ENCODE data around the gene MMEL1.

The MMEL1 gene

DNA sequence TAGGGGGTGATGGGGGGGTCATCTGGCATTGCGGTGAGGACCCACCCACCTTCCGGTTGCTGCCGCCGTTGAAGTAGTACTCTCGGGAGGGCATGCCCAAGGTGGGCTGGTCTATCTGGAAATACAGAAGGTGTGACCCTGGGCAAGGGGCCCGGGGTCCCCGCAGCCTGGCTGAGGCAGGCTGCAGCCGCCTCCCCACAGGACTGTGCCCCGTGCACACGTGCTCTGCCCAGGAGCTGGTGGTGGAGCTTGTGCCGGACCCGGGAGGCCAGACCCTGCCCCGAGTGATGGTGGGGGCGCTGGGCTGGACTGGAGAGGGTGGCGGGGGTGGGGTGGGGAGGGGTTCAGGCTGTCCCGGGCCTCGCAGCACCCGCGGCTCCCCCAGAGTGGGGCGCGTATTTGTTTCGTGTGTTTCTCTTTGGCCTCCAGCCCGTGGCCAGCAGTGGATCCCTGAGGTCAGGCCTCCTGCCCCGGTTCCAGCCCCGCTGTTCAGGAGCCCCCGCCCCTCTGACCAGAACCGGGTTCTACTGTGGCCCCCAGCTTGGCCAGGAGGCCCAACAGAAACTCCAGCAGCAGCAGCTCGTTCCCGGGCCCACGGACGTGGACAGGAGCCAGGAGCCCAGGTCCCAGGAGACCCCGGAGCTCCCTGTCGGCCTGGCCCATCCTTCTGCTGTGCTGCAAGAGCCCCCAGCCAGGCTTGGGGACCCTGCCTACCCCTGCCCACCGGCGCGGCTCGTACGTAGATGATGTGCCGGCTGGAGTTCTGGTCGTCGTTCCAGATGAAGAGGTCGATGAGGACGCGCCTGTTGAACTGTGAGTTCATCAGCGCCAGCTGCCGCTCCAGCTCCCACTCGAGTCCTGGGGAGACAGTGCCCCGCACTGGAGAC, 27.1 kb downstream of the MMEL1 start:
- DNase-seq (ENCODE audit: low spot score) (no peak), FAIRE-seq (no peak)

DNA sequence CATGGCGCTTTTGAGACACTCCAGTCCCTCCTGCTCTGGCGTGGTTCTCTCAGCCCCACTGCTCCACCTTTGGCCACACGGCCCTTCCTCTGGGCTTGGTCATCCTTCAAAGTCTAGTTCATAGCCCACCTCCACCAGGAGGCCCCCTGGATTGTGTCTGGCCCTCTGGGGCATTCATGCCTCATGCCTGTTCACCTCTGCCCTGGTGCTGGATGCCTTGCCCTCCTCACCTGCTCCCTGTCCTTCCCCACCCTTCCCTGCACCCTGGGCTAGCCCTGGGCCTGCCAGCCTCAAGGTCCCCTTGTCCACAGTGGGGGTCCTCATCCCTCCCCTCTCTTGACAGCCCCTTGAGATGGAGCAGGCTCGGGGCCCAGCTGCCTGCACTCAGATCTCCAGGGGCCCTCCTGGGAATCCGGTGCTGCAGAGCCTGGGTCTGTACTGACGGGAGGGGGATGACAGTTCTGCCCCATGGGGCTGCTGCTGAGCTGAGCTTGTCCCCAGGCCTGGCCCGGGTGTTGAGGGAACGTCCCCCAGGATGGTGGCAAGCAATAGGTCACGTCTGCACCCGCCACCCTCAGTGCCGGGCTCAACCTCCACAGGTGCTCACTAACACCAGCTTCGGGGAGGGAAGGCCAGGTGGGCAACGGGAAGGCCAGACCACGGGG, 27.8 kb downstream of the MMEL1 start:
- no peak for DNase-seq (ENCODE audit: low spot score)
- FAIRE-seq, result no peak

DNA sequence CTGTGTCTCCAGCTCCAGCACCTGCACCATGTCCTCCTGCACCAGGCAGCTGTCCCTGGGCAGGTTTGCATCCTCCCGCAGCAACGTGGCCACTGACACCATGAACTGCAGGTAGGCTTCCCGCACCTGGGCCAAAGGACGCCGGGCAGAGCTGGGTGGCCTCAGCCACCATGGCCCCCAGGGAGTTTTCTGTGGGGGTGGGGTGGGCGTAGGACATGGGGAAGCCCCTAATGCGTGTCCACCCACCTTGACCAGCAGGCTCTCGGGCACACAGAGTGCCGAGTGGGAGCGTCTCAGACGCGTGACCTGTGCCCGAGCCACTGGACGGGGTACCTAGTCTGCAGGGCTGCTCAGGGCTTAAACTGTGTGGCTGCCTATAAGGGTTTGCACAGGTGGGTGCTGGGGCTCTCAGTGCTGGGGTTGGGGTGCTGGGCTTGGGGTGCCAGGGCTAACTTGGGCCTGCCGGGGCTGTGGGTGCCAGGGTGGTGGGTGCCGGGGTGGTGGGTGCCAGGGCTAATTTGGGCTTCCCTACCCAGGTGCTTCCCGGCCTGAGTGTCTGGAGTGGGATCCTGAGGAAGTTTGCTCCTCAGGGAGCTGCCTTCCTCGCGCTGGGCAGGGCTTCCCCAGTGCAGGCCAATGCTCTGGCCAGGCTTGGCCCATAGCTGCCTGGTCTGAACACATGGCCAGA, 28.5 kb downstream of the MMEL1 start:
- FAIRE-seq (no peak), DNase-seq (ENCODE audit: low spot score) (no peak)

DNA sequence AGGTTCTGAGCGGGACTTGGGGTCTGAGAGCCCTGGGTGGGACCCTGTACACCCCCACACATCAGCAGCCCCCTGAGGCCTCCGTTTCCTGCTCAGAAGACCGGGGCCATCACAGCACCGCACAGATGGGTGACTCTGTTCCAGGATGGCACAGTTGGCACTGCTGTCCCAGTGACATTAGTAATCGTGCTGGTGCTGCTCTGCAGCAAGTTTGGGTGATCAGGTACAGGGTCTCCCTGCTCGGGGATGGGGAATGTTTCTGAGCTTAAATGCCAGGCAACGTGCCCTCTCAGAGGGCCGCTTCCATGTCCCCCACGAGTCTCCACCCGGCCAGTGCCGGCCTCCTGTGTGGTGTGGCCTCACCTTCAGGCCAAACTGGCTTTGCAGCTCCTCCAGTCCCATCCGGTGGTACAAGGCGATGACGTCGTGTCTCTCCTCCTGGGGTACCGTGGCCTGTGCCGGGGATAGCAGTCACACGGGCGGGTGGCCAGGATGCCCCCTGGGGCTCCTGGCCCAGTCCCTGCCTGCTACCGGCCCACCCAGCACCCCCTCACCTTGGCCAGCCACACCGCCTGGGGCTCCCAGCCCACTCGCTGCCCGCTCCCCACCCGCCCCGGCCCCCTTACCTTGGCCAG, 29.2 kb downstream of the MMEL1 start:
- DNase-seq (ENCODE audit: low spot score) (no peak), FAIRE-seq (no peak)

DNA sequence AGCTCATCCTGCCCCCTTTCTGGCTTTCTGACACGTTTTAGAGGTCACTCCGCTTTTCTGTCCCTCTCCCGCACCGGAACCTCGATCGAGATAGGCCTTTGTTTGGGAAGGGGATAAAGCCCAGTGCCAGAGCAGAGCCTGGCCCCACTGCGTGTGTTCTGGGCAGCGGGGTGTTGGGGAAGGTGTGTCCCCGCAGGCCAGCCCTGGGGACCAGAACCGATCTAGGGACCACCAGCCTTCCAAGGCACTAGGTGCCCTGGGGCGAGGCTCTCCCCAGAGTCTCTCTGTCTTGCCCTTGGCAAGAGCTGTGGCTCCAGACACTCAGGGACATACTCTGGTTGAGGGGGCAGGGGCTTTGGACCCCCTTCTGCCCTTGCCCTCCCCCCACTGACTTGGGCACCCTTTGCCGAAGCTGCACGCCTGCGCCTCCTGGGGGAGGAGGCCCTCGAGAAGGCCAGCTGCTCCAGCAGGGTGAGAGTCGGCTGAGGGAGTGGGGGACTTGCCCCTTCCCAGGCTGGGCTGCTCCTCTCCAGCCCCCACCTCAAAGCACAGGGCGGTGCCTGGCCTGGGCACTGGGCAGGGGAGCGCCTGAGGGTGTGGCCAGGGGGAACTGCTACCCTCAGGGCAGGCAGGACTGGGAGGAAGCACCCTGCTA, 29.8 kb downstream of the MMEL1 start:
- FAIRE-seq, result no peak
- DNase-seq (ENCODE audit: low spot score), result no peak

DNA sequence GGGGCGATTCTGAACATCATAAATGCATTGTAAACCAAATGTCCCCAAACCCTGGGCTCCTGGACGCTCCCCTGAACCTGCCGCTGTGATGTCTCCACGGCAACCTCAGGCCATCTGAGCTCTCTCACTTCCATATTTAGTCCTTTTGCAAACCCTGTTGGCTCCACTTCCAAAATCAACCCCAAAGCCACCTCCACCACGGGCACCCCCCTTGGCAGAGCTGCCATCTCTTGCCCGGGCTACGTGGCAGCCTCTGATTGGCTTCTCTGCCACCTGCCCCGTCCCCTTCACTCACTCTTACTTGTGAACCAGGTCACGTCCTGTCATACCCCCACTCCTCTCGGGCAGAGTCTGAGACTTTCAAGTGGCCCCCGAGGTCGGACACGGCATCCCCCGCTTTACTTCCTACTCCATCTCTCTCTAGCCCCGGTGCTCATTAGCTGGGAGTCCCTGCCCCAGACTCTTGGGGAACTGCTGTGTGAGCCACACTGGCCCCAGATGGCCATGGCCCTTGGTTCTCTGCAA, 30.4 kb downstream of the MMEL1 start:
- FAIRE-seq, result no peak
- no peak for DNase-seq (ENCODE audit: low spot score)

DNA sequence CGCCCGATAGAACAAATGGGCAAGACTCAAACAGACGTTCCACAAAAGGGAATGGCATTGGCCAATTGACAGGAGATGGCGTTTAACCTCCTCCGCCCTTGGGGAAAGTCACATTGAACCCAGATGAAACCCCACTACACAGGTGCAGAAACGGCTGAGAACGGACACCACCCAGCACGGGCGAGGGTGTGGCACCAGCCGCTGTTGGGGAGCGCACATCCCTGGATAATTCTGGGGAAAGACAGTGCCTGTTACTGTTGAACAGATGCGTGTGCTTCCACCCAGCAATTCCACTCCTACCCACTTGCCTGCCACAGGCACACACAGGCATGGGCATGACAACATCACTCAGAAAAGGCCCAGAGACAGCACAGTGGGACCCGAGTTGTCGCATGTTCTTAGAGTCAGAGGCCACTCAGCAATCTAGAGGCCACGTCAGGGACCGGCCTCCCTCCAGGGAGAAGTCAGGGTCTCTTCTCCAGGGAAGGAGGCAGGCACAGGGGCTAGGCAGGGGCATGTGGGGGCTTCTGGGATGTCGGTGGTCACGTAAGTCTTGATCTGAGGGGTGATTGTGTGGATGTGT, 31.0 kb downstream of the MMEL1 start:
- FAIRE-seq (no peak), DNase-seq (ENCODE audit: low spot score) (no peak)

DNA sequence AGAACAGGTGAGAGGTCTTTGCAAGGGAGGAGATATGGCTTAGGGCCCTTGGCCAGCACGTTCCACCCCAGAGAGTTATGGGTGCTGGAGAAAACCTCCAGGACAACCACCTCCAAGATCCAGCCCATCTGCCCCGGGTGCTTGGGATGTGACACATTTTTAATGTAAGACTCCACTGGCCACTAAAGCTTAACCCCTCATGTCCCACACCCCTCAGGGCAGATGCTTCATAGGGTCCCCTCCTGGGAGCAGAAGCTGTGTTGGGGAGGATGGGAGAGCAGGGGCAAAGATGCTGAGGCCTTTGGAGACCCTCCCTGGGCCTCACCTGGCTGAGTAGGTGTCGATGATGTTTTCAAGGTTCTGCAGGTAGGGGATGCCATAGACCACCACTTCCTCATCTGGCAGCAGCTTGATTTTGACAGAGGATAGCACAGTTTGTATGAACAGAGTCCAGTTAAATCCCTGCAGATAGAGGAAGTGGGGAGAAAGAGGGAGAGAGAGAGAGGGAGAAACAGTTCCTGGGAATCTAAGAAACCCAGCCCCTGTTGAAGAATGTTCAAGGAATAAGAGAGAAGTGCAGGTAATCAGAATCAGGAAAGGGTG, 34.4 kb downstream of the MMEL1 start:
- no peak for FAIRE-seq
- DNase-seq (ENCODE audit: low spot score), result no peak

DNA sequence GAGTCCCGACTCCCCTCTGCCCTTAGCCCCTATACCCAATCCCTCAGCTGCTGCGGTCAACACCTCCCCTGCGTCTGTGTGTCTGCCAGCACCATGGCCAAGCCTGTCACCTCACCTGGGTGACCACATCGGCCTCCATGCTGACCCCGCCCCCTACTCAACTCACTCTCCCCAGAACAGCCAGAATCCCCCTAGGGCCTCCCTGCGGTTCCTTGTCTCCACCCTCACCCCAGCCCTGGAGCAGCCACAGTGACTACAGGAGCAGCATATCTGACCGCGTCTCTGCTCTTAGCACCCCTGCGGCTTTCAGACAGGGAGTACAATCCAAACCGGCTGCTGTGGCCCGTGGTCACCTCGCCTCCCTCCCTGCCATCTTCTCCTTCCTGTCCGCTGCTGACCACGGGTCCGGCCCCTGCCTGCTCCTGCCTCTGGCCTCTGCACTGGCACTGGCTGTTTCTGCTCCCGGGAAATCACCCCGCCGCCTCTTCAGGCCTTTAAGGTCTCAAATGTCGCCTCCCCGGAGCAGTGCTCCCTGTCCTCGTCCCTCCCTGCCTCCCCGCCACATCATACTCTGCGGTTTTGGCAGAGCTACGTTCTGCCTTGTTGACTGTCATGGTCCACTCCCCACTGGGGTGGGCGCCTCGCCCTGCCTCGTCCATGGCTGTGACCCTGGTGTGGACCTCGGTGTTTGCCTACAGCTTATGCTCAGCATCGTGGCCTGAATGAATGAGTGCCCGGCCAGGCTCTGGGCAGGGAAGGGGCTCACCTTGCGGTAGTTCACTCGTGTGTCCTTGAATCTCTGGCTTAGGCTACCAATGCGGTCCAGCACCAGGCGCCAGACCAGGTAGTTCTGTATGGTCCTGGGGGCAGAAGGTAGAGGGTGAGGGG, 35.1 kb downstream of the MMEL1 start:
- DNase-seq (ENCODE audit: low spot score), result no peak
- FAIRE-seq, result no peak

DNA sequence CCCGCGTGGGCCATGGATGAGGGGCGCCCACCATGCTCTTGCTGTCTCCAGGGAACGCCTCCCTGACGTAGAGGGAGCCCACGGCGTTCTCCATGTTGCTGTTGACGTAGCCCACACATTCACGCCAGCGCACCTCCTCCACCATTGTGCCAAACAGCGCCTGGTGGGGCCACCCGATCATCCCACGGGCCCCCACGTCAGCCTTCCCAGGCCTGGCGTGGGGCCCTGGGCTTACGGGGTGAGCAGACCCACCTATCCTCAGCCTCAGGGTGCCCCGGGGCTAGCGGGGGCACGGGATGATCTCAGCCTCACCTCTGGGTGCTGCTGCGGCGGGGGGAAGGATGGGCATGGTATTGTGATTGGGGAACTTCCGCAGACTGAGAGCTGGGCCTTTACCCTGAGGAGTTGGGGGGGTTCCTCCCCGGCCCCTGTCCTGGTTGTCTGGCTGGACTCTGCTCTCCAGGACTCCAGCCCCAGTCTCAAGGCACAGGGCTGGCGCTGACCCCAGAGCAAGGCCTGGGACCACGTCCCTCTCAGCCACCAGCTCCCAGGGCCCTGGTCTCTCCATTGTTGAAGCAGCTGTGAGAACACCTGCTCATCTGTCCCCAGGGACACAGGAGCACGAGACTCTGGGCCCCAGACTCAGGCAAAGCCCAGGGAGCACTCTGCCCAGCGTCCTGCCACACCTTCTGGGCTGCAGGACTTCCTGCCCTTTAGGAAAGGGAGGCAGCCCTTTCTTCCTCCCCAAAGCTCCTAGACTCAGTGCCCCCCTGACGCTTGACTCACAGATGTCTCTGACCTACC, 36.1 kb downstream of the MMEL1 start:
- no peak for DNase-seq (ENCODE audit: low spot score)
- no peak for FAIRE-seq

DNA sequence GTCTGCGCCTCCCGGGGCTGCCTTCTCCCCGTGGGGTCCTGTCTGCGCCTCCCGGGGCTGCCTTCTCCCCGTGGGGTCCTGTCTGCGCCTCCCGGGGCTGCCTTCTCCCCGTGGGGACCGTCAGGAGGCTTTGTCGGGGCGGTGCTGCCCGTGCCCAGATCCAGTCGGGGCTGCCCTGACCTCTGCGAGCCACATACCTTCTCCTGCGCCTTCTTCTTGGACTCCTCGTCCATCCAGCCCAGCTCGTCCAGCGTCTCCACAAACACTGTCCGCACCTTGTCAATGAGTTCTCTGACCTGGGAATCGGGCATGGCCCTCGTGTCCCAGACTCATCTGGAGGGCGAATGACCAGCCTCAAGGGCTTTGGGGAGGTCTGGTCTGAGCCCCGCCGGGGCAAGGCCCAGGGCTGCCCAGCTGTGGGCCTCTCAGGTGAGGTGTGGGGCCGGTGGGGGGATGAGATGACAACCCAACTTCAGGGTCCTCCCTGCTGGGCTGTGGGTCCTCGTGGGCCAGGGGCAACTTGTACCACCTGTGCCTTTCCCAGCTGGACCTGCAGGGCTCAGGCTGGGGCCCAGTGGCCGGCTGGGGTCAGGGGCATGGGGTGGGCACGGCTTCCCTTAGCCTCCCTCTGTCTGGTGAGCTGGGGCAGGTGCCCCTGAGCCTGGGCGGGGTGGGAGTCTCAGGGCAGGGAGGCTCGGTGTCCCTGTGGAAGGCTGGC, 36.8 kb downstream of the MMEL1 start:
- no peak for FAIRE-seq

DNA sequence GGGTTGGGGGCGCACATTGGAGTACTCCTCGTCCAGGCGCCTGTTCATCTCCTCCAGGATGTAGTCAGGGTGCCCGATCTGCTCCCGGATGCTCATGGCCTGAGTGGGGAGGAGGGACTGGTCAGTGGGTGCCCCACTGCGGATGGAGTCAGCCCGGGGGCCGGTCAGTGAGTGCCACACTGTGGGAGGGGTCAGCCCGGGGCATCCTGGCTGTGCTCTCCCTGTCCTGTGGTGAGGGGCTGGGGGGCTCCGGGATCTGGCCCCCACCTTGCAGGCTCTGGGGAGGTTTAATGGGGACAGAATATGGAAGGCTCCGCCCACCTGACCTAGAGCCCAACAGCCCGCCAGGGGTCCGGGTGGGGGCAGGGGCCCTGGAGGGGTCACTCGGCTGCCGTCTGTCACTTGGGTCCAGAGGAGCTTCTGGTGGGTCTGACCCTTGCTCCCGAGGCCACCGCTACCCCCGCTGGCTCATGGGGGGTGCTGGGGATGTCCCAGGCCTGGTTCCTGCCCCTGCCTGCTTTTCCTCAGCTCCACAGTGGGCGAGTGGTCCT, 37.5 kb downstream of the MMEL1 start:
- FAIRE-seq, result no peak

More for the DNA sequence above, 36.8 kb downstream of the MMEL1 start:
- no peak for DNase-seq (ENCODE audit: low spot score)

DNA sequence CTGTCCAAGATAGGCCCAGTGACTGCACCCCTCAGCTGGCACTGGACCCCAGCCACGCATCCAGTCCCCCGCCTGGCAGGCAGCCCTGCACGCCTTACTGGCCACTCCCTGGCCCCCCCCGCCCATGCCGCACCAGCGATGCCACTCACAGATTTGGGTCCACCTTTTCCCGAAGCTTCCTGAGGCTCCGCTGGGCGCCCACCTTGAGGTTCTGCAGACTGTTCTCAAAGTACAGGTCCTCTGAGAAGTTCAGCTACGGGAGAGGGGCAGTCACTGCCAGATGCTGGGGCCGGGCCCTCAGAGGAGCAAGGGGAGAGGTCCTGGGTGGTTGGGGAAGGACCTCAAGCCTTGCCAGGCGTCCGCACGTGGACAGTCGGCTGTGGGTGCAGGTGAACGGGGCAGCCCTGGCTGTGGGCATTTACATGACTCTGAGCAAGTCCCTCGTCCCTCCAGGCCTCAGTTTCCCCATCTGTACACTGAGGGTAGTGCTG, 38.1 kb downstream of the MMEL1 start:
- no peak for DNase-seq (ENCODE audit: low spot score)
- FAIRE-seq, result no peak

More for the DNA sequence above, 37.5 kb downstream of the MMEL1 start:
- no peak for DNase-seq (ENCODE audit: low spot score)

DNA sequence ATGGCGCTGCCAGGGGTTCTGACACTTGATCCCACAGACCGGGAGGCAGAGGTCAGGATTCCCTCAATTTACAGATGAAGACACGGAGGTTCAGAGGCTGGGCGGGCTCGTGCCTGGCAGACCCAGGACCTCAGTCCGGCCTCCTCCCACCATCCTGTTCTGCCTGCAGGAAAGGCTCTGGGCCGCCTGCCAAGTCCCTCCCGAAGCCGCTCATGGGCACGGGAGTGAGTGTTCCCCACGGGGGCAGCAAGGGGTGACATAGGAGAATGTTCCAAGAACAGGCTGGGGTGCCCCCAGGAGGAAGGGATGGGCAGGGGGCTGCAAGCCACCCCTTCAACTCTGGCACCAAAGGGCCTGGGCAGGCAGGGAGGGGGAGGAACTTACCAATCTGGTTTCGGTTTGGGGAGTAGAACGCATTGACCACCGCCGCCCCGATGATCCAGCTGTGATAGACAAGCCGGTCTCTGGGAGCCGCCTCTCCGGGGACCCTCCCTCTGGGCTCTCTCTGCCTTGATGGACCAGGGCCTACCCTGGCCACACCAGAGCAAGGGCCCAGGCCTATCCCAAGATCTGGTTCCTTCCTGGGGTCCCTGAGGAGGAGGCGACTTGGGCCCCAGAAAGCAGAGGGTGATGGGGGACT, 38.7 kb downstream of the MMEL1 start:
- DNase-seq (ENCODE audit: low spot score), result no peak
- no peak for FAIRE-seq

DNA sequence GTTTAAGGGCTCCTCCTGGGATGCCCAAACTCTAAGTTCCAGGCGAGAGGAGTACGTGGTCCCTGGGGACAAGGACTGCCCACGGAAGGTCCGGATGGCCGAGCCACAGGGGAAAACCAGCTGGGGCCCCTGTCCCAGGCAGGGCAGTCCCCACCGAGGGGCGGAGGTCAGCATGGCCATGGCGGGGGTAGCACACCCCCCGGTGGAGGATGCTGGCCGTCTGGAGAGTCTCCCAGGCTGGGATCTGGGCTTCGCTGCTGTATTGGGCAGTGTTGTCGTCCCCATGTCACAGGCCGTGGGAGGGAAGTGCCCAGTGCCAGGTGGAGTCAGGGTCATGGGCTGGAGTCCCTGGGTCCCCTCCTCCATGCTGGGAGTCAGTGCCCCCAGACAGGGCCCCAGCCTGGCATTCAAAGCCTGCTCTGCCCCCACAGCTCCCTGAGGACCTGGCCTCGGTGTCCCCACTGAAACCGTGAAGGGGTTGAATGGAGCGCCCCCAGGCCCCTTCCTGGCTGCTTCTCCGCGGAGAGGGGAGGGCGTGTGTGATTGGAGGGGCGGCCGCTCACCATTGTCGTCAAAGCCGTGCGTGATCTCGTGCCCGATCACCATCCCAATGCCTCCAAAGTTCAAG, 39.5 kb downstream of the MMEL1 start:
- no peak for FAIRE-seq
- no peak for DNase-seq (ENCODE audit: low spot score)

DNA sequence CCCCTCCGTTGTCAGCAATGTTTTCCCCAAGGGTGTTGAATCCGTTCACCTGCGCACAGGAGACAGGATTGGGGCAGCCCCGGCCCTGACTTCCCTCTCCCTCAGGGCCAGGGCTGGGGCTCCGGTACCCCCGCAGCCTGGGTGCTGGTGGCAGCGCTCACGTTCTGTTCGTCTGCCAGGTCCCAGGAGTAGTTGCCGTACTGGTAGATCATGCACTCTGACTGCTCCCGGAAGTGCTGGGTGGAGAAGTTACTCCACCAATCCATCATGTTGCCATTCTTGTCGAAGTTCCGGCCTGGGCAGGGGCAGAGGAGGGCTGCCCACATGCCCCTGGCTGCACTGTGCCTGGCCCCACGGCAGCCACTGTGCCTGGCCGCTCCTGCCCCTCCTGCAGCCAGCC, 40.1 kb downstream of the MMEL1 start:
- FAIRE-seq, result no peak
- no peak for DNase-seq (ENCODE audit: low spot score)
